GM13976 (cell line): Measurements from ENCODE around the gene RBKS.
A peak's percentile ranks its signal among the peaks of the same experiment; 100 is the strongest.

Experiments used
- DNase-seq: peaks from one replicate; pipeline ENCODE4 v3.0.0; 2012; ENCODE audit warnings: low spot score
- in situ Hi-C: fragments of 300-500 bp; cut with MboI; formaldehyde crosslinking; loops from one replicate; pipeline ENCODE4 v1.12.0; 2022; ENCODE audit warnings: low sequenced_read_pairs, mixed read lengths, inconsistent platforms; ENCODE audit not compliant: unreplicated experiment
- TF ChIP-seq, protein P1 (sequence below): IDR thresholded peaks from 2 replicates; pipeline ENCODE4 v1.5.1; 2012; ENCODE audit warnings: borderline replicate concordance, mild to moderate bottlenecking; ENCODE audit not compliant: insufficient read depth; ENCODE audit errors: extremely low read depth, missing control alignments, control extremely low read depth

Gene RBKS

DNA sequence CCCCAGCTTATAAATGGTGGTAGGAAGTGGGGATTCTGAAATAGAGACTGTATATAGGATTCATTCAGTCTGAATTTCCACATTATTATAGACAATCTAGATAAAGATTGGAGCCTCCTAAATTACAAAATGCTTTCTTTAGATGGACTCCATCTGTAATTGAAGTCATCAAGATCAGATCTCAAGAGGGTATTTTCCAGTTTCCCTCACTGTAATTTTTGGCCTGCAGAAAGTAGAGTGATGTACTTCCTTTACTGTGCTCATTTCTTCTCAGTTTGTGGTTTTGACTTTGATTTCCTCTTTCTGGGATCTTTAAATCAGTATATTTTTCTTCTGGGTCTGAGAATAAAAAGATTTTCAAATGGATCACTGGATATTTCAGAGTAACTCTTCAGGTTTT, 7.5 kb upstream of the RBKS start:
- TF ChIP-seq, protein P1, sequence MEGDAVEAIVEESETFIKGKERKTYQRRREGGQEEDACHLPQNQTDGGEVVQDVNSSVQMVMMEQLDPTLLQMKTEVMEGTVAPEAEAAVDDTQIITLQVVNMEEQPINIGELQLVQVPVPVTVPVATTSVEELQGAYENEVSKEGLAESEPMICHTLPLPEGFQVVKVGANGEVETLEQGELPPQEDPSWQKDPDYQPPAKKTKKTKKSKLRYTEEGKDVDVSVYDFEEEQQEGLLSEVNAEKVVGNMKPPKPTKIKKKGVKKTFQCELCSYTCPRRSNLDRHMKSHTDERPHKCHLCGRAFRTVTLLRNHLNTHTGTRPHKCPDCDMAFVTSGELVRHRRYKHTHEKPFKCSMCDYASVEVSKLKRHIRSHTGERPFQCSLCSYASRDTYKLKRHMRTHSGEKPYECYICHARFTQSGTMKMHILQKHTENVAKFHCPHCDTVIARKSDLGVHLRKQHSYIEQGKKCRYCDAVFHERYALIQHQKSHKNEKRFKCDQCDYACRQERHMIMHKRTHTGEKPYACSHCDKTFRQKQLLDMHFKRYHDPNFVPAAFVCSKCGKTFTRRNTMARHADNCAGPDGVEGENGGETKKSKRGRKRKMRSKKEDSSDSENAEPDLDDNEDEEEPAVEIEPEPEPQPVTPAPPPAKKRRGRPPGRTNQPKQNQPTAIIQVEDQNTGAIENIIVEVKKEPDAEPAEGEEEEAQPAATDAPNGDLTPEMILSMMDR: no peak
- in situ Hi-C loops: no loop called here
- DNase-seq: no peak

DNA sequence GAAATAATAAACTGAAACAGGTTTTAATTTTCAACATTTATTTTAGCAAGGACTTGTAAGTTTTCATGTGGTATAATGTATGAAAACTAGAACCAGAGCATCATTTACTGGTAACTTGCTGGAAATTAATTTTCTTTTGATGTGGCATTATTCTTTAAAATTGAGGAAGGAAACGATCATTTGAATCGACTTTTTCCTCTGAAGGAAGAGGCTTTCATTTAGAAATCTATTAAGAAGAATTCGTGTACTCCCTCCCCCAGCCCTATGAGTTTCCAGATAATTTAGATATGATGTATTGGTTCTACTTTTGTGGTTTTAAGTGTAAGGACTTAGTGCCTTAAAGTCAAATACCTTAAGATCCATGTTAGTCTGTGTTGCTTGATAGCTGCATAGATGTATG, 2.8 kb upstream of the RBKS start:
- no peak for DNase-seq
- in situ Hi-C loops: no loop called here
- TF ChIP-seq, protein P1: no peak

DNA sequence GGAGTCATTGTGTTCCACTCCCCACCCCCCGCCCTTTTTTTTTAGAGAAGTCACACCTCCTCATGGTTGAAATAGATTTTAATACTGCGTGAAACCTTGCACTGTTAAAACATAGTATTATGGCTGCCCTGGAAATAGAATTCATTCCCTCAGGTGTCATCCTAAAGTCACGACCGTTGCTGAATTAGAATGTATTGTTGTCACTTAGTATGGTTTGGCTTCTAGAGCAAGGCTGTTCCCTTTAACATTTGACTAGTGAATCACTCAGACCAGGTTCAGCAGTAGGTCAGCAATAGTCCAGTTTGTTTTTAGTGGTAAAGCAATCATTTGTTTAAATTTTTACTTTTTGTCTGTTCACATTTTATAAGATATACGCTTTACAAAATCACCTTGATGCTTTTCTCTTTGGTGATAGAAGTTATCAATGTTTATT, 1.5 kb upstream of the RBKS start:
- TF ChIP-seq, protein P1: no peak
- in situ Hi-C loops: no loop called here
- DNase-seq: no peak

DNA sequence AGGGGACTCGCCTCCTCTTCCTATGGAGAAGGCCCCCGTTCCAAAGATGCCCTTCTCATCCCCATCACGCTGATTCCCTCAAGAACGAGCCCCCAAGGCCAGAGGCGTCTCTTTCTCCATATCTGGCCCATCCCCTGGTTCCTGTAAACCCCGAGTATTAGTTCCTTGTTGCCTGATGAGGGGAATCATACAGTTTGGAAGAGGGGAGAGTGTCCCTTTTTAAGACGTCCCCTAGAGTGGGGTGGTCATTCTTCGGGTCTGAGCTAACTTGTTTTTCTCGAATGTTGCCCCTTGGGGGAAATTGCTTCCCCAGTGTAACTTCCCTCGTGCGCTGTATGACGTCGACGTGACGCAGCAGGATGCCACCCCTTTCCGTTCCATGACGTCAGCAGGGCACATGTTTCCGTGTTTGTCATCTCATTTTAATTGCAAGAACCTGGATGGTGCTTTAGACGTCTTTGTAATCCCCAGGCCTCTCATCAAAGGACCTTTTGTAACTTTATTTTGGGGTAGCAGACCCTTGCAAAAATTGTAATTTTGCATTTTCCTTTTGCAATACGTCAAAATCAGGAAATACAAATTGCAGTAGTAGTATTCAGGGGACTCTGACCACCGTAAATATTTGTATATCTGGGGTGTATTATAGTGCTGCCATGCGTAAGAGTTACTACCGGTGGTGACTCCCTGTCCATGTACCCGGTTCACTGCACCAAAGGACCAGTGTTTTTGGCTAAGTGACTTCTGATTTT, 911 bp upstream of the RBKS start:
- TF ChIP-seq, protein P1: no peak
- in situ Hi-C loops: no loop called here
- DNase-seq: peak; percentile 75

DNA sequence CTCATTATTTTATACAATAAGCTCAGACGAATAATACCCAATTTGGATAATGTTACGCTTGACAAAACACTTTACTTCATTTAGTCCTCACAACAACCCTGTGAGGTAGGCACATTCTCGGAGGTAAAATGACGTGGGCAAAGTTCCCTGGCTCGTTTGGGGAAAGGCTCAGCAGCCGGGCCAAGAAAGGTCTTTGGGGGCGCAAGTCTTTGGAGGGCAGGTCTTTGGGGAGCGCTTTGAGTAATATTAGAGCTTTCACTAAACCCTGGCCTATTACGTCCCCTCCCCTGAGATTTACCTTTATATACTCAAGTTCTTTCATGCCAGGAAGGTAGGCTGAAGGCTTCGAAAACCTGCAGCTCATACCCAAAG, 427 bp downstream of the RBKS start:
- TF ChIP-seq, protein P1: no peak
- in situ Hi-C loops: no loop called here
- no peak for DNase-seq

DNA sequence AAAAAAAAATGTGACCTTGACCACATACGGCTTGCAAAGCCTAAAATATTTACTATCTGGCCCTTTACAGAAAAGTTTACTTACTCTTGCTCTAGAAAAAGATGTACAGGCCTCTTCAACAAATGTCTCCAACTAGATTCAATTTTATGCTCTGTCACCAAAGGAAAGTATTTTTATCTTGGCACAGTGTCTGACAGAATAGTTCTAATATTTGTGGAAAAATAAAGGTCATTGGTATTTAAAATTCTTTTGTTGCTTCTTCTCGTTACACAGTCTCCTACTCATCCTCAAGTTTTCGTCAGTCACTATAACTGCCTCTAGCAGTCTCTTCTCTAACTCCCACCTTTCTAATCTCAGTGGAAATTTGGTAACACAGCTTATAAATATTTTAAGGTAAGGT, 1.4 kb downstream of the RBKS start:
- in situ Hi-C loops: no loop called here
- TF ChIP-seq, protein P1: no peak
- DNase-seq: no peak
